GM19463 (cell line): ENCODE measurements around the gene NSUN2.
"Not testable (repeated sequence)": the region's sequence is repeated elsewhere in the genome, so short reads cannot be mapped to it uniquely, and the experiment has no call there.

Experiments
- ATAC-seq: cut with Tn5 transposase; IDR thresholded peaks from one replicate; pipeline ENCODE4 v1.9.1; 2021; ENCODE audit warnings: mild to moderate bottlenecking, moderate library complexity; ENCODE audit not compliant: unreplicated experiment

NSUN2 gene

GRCh38 chr5:6632888-6633468, at the start of gene NSUN2, which contains the start of gene SRD5A1:
Gene NSUN2 (minus strand): TSS chr5:6633044. CDS start chr5:6632979, 65 bp downstream.
Gene SRD5A1 (plus strand): TSS chr5:6633440. CDS start chr5:6633577, 137 bp downstream.
- ATAC-seq = peak; percentile 85

- ATAC-seq = no peak
These were observed 49.4 kb upstream of the NSUN2 start for GRCh38 chr5:6682239-6682638.

GRCh38 chr5:6681682-6682081, 48.8 kb upstream of the NSUN2 start:
- ATAC-seq = no peak

- no peak for ATAC-seq
These were observed 48.1 kb upstream of the NSUN2 start for GRCh38 chr5:6680922-6681321.

GRCh38 chr5:6678385-6678784, 45.5 kb upstream of the NSUN2 start:
- ATAC-seq = no peak

- no peak for ATAC-seq
These were observed 43.9 kb upstream of the NSUN2 start for GRCh38 chr5:6676702-6677101.

- no peak for ATAC-seq
These were observed 43.1 kb upstream of the NSUN2 start for GRCh38 chr5:6675784-6676491.

- ATAC-seq = no peak
These were observed 42.0 kb upstream of the NSUN2 start for GRCh38 chr5:6674886-6675285.

GRCh38 chr5:6674421-6674820, 41.6 kb upstream of the NSUN2 start:
- ATAC-seq = no peak

- ATAC-seq = no peak
These were observed 41.1 kb upstream of the NSUN2 start for GRCh38 chr5:6673963-6674362.

- ATAC-seq = no peak
These were observed 40.2 kb upstream of the NSUN2 start for GRCh38 chr5:6673031-6673430.

- not testable (repeated sequence) for ATAC-seq
These were observed 35.9 kb upstream of the NSUN2 start for GRCh38 chr5:6668717-6669116.

GRCh38 chr5:6667648-6668047, 34.8 kb upstream of the NSUN2 start:
- no peak for ATAC-seq

- ATAC-seq = no peak
These were observed 33.9 kb upstream of the NSUN2 start for GRCh38 chr5:6666762-6667161.

GRCh38 chr5:6660688-6661087, 27.8 kb upstream of the NSUN2 start:
- peak; percentile 35 for ATAC-seq

- peak; percentile 84 for ATAC-seq
These were observed 27.3 kb upstream of the NSUN2 start for GRCh38 chr5:6659941-6660684.

GRCh38 chr5:6656680-6657079, 23.8 kb upstream of the NSUN2 start:
- ATAC-seq = no peak

GRCh38 chr5:6655432-6655831, 22.6 kb upstream of the NSUN2 start:
- no peak for ATAC-seq

GRCh38 chr5:6652025-6652424, 19.2 kb upstream of the NSUN2 start:
- ATAC-seq = peak; percentile 95

- no peak for ATAC-seq
These were observed 16.8 kb upstream of the NSUN2 start for GRCh38 chr5:6649681-6650080.

- no peak for ATAC-seq
These were observed 16.3 kb upstream of the NSUN2 start for GRCh38 chr5:6649186-6649585.
